ENCODE data around the gene ABHD5. TPM values are rescaled to one million over a fixed set of nuclear protein-coding genes. Genes with fewer than 3 reads are reported as not detected.

Gene ABHD5
- polyA plus RNA-seq, 4 donors: 13.8 to 42.5 (median 28.9) TPM

GRCh38 chr3:43718296-43718695 is 27.6 kb downstream of the ABHD5 start:
- H3K27ac ChIP-seq (ENCODE audit: low read depth in 1 of 3, low read length in 2 of 3): no peak overlapping the region
- no peak overlapping the region for H3K4me3 ChIP-seq (ENCODE audit: low read depth in 1 of 3, low read length in 3 of 3)
- no peaks in the 10 kb centered on the region for H3K27me3 ChIP-seq (ENCODE audit: control insufficient read depth in 3 of 3, insufficient read depth in 3 of 3, low read length in 3 of 3)
- peaks cover 3 to 18% (median 14%) of the 10 kb centered on the region in 3 donors for H3K36me3 ChIP-seq (ENCODE audit: control insufficient read depth in 3 of 3, insufficient read depth in 2 of 3, low read depth in 1 of 3, low read length in 3 of 3)
- H3K4me1 ChIP-seq (ENCODE audit: control insufficient read depth in 3 of 3, insufficient read depth in 2 of 3, low read depth in 1 of 3, low read length in 2 of 3): no peaks in the 10 kb centered on the region
- FAIRE-seq (no peak), DNase-seq (no peak)
- WGBS, 3 donors: 95 to 98% (median 95%) methylated on average over 2 of the region's 2 CpGs
- H3K9me3 ChIP-seq (ENCODE audit: control insufficient read depth in 2 of 2, insufficient read depth in 1 of 2, low read depth in 1 of 2, low read length in 1 of 2): no peaks in the 10 kb centered on the region

GRCh38 chr3:43723121-43723734 is 32.5 kb downstream of the ABHD5 start:
- H3K4me3 ChIP-seq (ENCODE audit: low read depth in 1 of 3, low read length in 3 of 3): no peak overlapping the region
- H3K36me3 ChIP-seq (ENCODE audit: control insufficient read depth in 3 of 3, insufficient read depth in 2 of 3, low read depth in 1 of 3, low read length in 3 of 3): peaks cover 2 to 8% (median 7%) of the 10 kb centered on the region in 3 donors
- FAIRE-seq: no peak
- H3K4me1 ChIP-seq (ENCODE audit: control insufficient read depth in 3 of 3, insufficient read depth in 2 of 3, low read depth in 1 of 3, low read length in 2 of 3): no peaks in the 10 kb centered on the region
- H3K9me3 ChIP-seq (ENCODE audit: control insufficient read depth in 2 of 2, insufficient read depth in 1 of 2, low read depth in 1 of 2, low read length in 1 of 2): no peaks in the 10 kb centered on the region
- no peaks in the 10 kb centered on the region for H3K27me3 ChIP-seq (ENCODE audit: control insufficient read depth in 3 of 3, insufficient read depth in 3 of 3, low read length in 3 of 3)
- no peak overlapping the region for H3K27ac ChIP-seq (ENCODE audit: low read depth in 1 of 3, low read length in 2 of 3)
- no peak for DNase-seq
- 81 to 85% (median 84%) methylated on average over 3 of the region's 3 CpGs for WGBS, 3 donors

- FAIRE-seq: no peak
- Histone ChIP-seq H3K4me3 (ENCODE audit: low read depth in 1 of 3, low read length in 3 of 3) (no peak overlapping the region), H3K4me1 (ENCODE audit: control insufficient read depth in 3 of 3, insufficient read depth in 2 of 3, low read depth in 1 of 3, low read length in 2 of 3) (peaks cover 0 to 13% (median 4%) of the 10 kb centered on the region in 3 donors), H3K27me3 (ENCODE audit: control insufficient read depth in 3 of 3, insufficient read depth in 3 of 3, low read length in 3 of 3) (no peaks in the 10 kb centered on the region), H3K27ac (ENCODE audit: low read depth in 1 of 3, low read length in 2 of 3) (no peak overlapping the region), H3K36me3 (ENCODE audit: control insufficient read depth in 3 of 3, insufficient read depth in 2 of 3, low read depth in 1 of 3, low read length in 3 of 3) (peaks cover 0 to 10% (median 2%) of the 10 kb centered on the region in 3 donors), H3K9me3 (ENCODE audit: control insufficient read depth in 2 of 2, insufficient read depth in 1 of 2, low read depth in 1 of 2, low read length in 1 of 2) (no peaks in the 10 kb centered on the region)
- no peak for DNase-seq
- WGBS, 3 donors: 88 to 90% (median 88%) methylated on average over 4 of the region's 4 CpGs
These were observed 35.8 kb downstream of the ABHD5 start for GRCh38 chr3:43726521-43726920.

- Histone ChIP-seq H3K9me3 (ENCODE audit: control insufficient read depth in 2 of 2, insufficient read depth in 1 of 2, low read depth in 1 of 2, low read length in 1 of 2) (no peaks in the 10 kb centered on the region), H3K36me3 (ENCODE audit: control insufficient read depth in 3 of 3, insufficient read depth in 2 of 3, low read depth in 1 of 3, low read length in 3 of 3) (peaks cover 0 to 14% (median 2%) of the 10 kb centered on the region in 3 donors), H3K27me3 (ENCODE audit: control insufficient read depth in 3 of 3, insufficient read depth in 3 of 3, low read length in 3 of 3) (no peaks in the 10 kb centered on the region), H3K27ac (ENCODE audit: low read depth in 1 of 3, low read length in 2 of 3) (no peak overlapping the region), H3K4me3 (ENCODE audit: low read depth in 1 of 3, low read length in 3 of 3) (no peak overlapping the region), H3K4me1 (ENCODE audit: control insufficient read depth in 3 of 3, insufficient read depth in 2 of 3, low read depth in 1 of 3, low read length in 2 of 3) (peaks cover 0 to 13% (median 4%) of the 10 kb centered on the region in 3 donors)
- WGBS, 3 donors: 97 to 99% (median 97%) methylated on average over 3 of the region's 3 CpGs
- DNase-seq (no peak), FAIRE-seq (no peak)
These were observed 37.2 kb downstream of the ABHD5 start for GRCh38 chr3:43727930-43728329.

GRCh38 chr3:43728476-43728875 is 37.7 kb downstream of the ABHD5 start:
- peaks cover 0 to 13% (median 4%) of the 10 kb centered on the region in 3 donors for H3K4me1 ChIP-seq (ENCODE audit: control insufficient read depth in 3 of 3, insufficient read depth in 2 of 3, low read depth in 1 of 3, low read length in 2 of 3)
- H3K9me3 ChIP-seq (ENCODE audit: control insufficient read depth in 2 of 2, insufficient read depth in 1 of 2, low read depth in 1 of 2, low read length in 1 of 2): no peaks in the 10 kb centered on the region
- H3K27me3 ChIP-seq (ENCODE audit: control insufficient read depth in 3 of 3, insufficient read depth in 3 of 3, low read length in 3 of 3): no peaks in the 10 kb centered on the region
- H3K27ac ChIP-seq (ENCODE audit: low read depth in 1 of 3, low read length in 2 of 3): peak overlapping the region in 1 of 3 donors; percentile 50
- peaks cover 0 to 15% (median 2%) of the 10 kb centered on the region in 3 donors for H3K36me3 ChIP-seq (ENCODE audit: control insufficient read depth in 3 of 3, insufficient read depth in 2 of 3, low read depth in 1 of 3, low read length in 3 of 3)
- no peak overlapping the region for H3K4me3 ChIP-seq (ENCODE audit: low read depth in 1 of 3, low read length in 3 of 3)
- DNase-seq (peak in 1 of 2 donors; percentile 67), FAIRE-seq (no peak)
- WGBS, 3 donors: 42 to 66% (median 45%) methylated on average over 5 of the region's 5 CpGs

GRCh38 chr3:43728947-43729346 is 38.2 kb downstream of the ABHD5 start:
- Histone ChIP-seq H3K27me3 (ENCODE audit: control insufficient read depth in 3 of 3, insufficient read depth in 3 of 3, low read length in 3 of 3) (no peaks in the 10 kb centered on the region), H3K27ac (ENCODE audit: low read depth in 1 of 3, low read length in 2 of 3) (peak overlapping the region in 2 of 3 donors; percentile 50 to 69), H3K4me3 (ENCODE audit: low read depth in 1 of 3, low read length in 3 of 3) (no peak overlapping the region), H3K36me3 (ENCODE audit: control insufficient read depth in 3 of 3, insufficient read depth in 2 of 3, low read depth in 1 of 3, low read length in 3 of 3) (peaks cover 0 to 18% (median 2%) of the 10 kb centered on the region in 3 donors), H3K9me3 (ENCODE audit: control insufficient read depth in 2 of 2, insufficient read depth in 1 of 2, low read depth in 1 of 2, low read length in 1 of 2) (no peaks in the 10 kb centered on the region), H3K4me1 (ENCODE audit: control insufficient read depth in 3 of 3, insufficient read depth in 2 of 3, low read depth in 1 of 3, low read length in 2 of 3) (peaks cover 0 to 13% (median 4%) of the 10 kb centered on the region in 3 donors)
- FAIRE-seq (no peak), DNase-seq (no peak)
- WGBS, 3 donors: 74 to 83% (median 78%) methylated on average over 5 of the region's 5 CpGs

- Histone ChIP-seq H3K4me3 (ENCODE audit: low read depth in 1 of 3, low read length in 3 of 3) (no peak overlapping the region), H3K36me3 (ENCODE audit: control insufficient read depth in 3 of 3, insufficient read depth in 2 of 3, low read depth in 1 of 3, low read length in 3 of 3) (peaks cover 0 to 20% (median 3%) of the 10 kb centered on the region in 3 donors), H3K9me3 (ENCODE audit: control insufficient read depth in 2 of 2, insufficient read depth in 1 of 2, low read depth in 1 of 2, low read length in 1 of 2) (no peaks in the 10 kb centered on the region), H3K4me1 (ENCODE audit: control insufficient read depth in 3 of 3, insufficient read depth in 2 of 3, low read depth in 1 of 3, low read length in 2 of 3) (peaks cover 0 to 14% (median 4%) of the 10 kb centered on the region in 3 donors), H3K27ac (ENCODE audit: low read depth in 1 of 3, low read length in 2 of 3) (peak overlapping the region in 2 of 3 donors; percentile 43 to 69), H3K27me3 (ENCODE audit: control insufficient read depth in 3 of 3, insufficient read depth in 3 of 3, low read length in 3 of 3) (no peaks in the 10 kb centered on the region)
- 22 to 67% (median 45%) methylated on average over 1 of the region's 1 CpG for WGBS, 3 donors
- DNase-seq (peak; percentile 61 to 94), FAIRE-seq (no peak)
These were observed 39.1 kb downstream of the ABHD5 start for GRCh38 chr3:43729707-43730414.

GRCh38 chr3:43732747-43733425 is 42.1 kb downstream of the ABHD5 start:
- FAIRE-seq: no peak
- no peaks in the 10 kb centered on the region for H3K27me3 ChIP-seq (ENCODE audit: control insufficient read depth in 3 of 3, insufficient read depth in 3 of 3, low read length in 3 of 3)
- peaks cover 0 to 8% of the 10 kb centered on the region in 2 donors for H3K9me3 ChIP-seq (ENCODE audit: control insufficient read depth in 2 of 2, insufficient read depth in 1 of 2, low read depth in 1 of 2, low read length in 1 of 2)
- DNase-seq: no peak
- H3K27ac ChIP-seq (ENCODE audit: low read depth in 1 of 3, low read length in 2 of 3): no peak overlapping the region
- H3K36me3 ChIP-seq (ENCODE audit: control insufficient read depth in 3 of 3, insufficient read depth in 2 of 3, low read depth in 1 of 3, low read length in 3 of 3): peaks cover 0 to 18% (median 3%) of the 10 kb centered on the region in 3 donors
- peaks cover 0 to 43% (median 6%) of the 10 kb centered on the region in 3 donors for H3K4me1 ChIP-seq (ENCODE audit: control insufficient read depth in 3 of 3, insufficient read depth in 2 of 3, low read depth in 1 of 3, low read length in 2 of 3)
- H3K4me3 ChIP-seq (ENCODE audit: low read depth in 1 of 3, low read length in 3 of 3): no peak overlapping the region
- WGBS, 3 donors: 80 to 83% (median 81%) methylated on average over 6 of the region's 6 CpGs
